GF-D8 (cell line): ENCODE data around the gene POLD2.

Source experiments
- DNase-seq: peaks from one replicate; lab custom pipeline; 2025; lab: John Stamatoyannopoulos, UW

POLD2 gene

DNA sequence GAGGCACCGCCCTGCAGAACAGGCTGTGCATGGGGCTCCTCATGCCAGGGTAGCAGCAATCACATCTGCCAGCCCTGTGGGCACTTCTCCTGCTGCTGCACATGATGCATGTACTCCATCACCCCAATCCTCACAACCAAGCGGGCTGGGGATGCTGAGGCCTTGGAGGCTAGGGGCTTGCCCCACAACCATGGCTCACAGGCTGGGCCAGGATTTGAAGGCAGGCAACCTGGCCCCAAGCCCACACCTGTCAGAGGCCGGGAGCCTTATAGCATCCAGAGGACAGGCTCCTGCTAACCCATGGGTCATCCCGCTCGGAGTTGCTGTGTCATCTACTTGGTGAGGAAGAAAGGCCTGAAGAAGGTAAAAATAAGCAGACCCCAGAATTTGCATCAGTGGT, 43.2 kb downstream of the POLD2 start:
- DNase-seq, result no peak

DNA sequence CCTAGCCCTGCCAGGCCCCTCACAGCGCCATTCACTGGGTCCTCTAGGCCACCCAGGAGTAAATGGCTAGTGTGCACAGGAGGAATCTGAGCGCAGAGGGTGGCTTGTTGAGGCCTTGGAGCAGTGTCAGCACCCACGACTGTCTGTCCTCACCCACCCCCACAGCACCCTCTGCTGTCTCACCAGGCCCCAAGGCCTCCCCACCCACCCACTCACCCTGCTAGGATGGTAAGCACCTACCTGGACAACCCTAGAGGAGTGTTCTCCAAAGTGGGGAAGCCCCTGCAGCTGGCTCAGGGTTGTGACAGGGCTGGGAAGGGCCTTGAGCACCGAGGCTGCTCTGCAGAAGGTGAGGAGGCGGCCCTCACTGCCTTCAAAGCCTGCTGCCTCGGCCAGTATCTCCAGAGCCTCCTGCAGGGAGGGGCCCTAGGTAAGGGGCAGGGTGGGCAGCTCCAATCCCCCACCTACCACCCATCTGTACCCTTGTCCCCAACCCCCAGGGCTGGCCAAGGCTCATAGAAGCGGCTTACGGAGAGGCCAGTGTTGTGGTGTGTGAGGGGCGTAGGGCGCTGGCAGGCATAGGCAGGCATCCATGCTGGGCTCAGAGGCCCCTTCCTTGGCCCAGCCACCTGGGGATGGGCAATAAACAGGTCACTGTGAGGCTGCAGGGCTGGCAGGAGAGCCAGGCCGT, 43.9 kb downstream of the POLD2 start:
- no peak for DNase-seq

GRCh38 chr7:44078521-44078920, 44.8 kb downstream of the POLD2 start:
- no peak for DNase-seq

- no peak for DNase-seq
These were observed 45.7 kb downstream of the POLD2 start for GRCh38 chr7:44077681-44078091.

DNA sequence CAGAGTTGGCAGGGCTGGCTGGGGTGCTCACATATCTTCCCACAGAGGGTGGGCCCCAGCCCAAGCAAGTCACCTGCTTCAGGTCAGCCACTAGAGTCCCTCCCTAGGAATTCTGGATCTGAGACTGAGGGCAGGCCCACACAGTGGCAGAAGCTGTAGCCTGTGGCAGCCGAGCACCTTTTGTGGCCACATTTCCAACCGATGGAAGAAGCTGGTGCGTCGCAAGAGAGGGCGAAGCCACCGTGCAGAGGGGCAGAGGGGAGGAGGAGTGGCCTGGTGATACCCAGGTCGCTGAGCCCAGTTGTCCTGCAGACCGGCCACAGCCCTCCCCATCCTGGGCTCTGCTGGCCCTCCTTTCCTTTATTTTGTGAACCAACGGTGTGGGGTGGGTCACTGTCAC, 46.3 kb downstream of the POLD2 start:
- DNase-seq, result no peak

DNA sequence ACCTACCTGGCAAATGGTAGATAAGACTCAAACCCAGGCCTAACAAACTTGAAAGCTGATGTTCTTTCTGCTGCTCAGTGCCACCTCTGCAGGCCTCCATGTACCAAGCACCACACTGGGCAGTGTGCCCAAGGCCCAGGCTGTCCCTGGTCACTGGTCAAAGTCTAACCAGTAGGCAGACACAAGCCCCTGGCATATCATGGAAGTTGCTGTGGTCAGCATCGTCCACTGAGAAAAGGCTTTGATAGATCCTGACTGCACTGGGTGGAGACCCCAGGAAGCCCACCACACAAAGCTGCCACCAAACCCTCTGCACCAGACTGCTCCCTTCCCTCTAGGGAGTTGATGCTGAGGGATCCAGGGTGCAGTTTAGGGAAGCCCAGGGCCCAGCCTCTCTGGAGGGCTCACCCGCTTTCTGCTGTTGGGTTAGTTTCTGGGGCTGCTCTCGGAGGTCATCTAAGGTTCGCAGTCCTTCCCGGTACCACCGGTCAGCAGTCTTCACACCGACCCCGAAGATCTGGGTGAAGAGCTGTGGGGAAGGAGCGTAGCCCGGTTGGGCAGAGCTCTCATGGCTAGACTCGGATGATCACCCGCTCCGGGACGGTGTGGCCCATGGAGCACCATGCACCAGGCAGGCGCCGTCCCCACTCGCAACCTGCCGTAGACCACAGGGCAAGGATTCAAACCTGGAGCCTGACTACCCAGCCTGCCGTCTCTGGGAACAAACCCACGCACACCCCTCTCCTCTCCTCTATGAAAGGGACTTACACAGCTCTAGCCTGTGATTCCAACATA, 47.0 kb downstream of the POLD2 start:
- DNase-seq, result no peak

- no peak for DNase-seq
These were observed 47.9 kb downstream of the POLD2 start for GRCh38 chr7:44075296-44076075.

GRCh38 chr7:44074349-44074695, 49.0 kb downstream of the POLD2 start:
- no peak for DNase-seq

- DNase-seq, result no peak
These were observed 49.5 kb downstream of the POLD2 start for GRCh38 chr7:44073664-44074348.

DNA sequence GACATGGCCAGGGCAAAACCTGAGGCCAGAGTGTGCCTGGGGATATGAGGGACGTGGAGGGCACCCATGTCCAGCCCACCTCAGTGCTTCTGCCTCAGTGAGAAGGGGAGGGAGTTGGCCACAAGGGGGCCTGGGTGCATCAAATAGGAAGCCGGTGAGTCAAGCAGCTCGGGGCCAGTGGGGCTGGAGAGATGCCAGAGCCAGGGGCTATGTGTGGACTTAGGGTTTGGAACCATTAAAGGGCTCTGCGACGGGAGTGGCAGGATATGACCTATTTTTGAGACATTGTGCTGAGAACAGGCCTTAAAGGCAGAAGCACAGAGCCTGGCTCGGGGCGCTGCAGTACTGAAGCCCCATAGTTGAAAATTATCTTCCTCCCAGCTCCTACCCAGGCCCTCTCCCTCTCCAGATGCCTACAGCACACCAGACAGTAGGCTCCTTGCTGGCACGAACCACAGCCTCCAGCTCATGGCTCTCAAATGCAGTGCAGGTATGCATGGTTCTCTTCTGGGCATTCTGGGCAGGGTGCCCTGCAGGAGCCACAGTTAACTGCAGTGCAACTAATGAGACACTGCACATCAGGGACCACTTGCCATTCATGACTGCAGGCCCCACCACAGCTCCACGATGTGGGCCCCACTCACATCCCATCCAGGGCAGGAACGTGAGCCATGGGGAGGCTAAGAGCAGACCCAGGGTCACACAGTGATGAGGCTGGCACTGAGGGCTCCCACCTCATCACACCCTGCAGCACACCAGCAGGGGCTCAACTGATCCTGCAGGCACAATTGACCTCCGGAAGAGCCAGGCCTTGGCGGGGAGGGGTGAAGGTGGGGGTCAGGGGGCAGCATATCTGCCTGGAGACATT, 50.8 kb downstream of the POLD2 start:
- no peak for DNase-seq

GRCh38 chr7:44071726-44072363, 51.5 kb downstream of the POLD2 start:
- no peak for DNase-seq

- DNase-seq, result no peak
These were observed 55.3 kb downstream of the POLD2 start for GRCh38 chr7:44068054-44068453.

DNA sequence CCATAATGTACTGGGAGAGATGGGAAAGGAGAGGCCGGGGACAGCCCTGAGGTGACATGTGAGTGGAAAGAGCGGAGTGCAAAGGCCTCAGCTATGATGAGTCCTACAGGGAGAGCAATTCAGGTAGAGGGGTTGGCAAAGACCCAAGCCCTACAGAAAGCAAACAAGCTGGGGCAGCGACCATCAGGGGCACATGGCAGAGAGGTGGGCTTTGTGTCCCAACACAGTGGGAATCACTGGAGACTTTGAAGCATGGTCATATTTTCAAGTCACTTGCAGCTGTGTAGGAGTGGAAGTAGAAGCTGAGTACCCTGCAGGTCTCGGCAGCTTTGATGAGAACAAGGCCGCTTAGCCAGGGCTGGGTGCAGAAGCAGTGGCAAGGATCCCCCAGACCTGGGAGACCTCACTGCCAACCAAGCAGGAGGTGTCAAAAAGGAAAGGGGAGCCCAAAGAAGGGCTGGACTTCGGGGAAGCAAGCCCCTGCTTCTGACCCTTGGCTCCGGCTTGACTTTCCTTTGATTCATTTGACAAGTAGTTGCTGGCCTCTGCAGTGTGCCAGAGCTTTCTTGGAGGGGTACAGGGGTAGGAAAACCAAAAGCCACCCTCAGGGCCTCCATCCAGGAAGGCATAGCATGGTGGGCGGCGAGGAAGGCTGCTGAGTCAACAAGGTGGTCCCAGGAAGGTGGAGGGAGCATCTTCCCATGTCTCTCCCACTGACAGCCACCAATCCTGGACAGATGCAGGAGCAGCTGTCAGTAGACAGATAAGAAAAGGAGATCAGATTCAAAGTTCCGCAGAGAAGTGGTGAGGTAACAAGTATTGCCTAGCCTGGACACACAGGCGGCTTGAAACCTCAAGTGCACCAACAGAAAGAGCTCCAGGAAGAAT, 56.0 kb downstream of the POLD2 start:
- no peak for DNase-seq

DNA sequence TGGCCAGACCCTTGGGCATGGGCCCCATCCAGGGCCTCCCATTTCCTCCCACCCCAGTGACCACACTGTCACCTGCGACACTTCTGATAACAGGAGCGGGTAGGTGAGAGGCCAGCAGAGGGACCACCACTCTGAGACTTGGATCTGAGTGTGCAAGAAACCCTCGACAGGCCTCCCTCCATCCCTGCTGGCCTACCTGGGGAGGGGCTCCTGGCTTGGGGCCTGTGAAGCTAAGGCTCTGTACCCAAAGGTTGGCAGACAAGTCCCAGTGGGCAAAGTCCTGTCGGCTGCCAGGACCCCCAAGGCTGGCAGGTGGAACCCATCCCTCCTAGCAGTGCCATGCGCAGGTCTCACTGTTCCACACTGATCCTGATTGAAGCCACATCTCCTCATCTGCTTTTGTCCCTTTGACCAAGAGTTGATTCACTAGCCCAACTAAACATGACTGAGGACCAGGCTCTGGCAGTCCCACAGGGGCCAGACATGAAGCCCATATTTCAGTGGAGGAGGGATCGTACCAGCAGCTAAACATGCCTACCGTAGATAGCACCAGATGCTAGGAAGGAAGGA, 56.8 kb downstream of the POLD2 start:
- no peak for DNase-seq

GRCh38 chr7:44066111-44066460, 57.3 kb downstream of the POLD2 start:
- no peak for DNase-seq

GRCh38 chr7:44065431-44066110, 57.8 kb downstream of the POLD2 start, which contains the start of gene PGAM2:
PGAM2 (minus strand) TSS chr7:44065567; CDS start chr7:44065529, 38 bp downstream.
- no peak for DNase-seq

DNA sequence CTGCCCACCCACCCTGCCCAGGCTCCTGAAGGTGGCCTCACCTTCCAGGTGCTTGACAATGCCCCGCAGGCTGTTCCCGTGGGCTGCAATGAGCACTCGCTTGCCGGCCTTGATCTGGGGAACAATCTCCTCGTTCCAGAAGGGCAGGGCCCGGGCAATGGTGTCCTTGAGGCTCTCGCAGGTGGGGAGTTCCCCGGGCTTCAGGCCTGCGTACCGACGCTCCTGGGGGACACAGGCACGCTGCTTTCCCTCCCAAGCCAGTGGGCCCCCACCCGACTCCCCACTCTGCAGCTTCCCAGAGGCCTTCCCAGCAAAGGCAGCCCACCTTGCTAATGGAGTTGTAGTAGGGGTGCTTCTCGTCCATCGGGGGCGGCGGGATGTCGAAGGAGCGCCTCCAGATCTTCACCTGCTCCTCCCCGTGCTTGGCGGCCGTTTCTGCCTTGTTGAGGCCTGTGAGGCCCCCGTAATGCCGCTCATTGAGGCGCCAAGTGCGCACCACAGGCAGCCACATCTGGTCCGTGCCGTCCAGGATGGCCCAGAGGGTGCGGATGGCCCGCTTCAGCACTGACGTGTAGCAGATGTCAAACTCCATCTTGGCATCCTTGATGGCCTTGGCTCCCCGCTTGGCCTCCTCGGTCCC, 58.4 kb downstream of the POLD2 start:
- no peak for DNase-seq
